Activated CD8-positive, alpha-beta T cell treated with anti-CD3 and anti-CD28 coated beads for 36 hours (primary cell): Measurements from ENCODE around the gene ZNF430. TPM values are rescaled to one million over a fixed set of nuclear protein-coding genes. Genes with fewer than 3 reads are reported as not detected.
A peak's percentile ranks its signal among the peaks of the same experiment; 100 is the strongest.

ENCODE experiments used
- ATAC-seq: fragments of 200-7000 bp; cut with Tn5 transposase; one replicate; pipeline ENCODE4 v1.10.0; 2021; ENCODE audit warnings: mild to moderate bottlenecking, moderate library complexity
- CTCF ChIA-PET: fragments of 350-600 bp; sonication (Branson Sonifier 250); formaldehyde crosslinking; loops from one replicate; lab custom pipeline; 2021; ENCODE audit warnings: antibody characterized with exemption; lab: Charles Lee
- POLR2A ChIA-PET: fragments of 350-600 bp; sonication (Branson Sonifier 250); formaldehyde crosslinking; loops from one replicate; lab custom pipeline; 2021; ENCODE audit warnings: antibody characterized with exemption; lab: Charles Lee
- DNase-seq: peaks from one replicate; pipeline ENCODE4 v3.0.0-alpha.2; 2020
- H3K27ac Mint-ChIP-seq: one replicate; pipeline ENCODE4 v1.8.0; 2021; ENCODE audit warnings: mild to moderate bottlenecking, mixed read lengths
- H3K27me3 Mint-ChIP-seq: one replicate; pipeline ENCODE4 v1.8.0; 2021; ENCODE audit warnings: mixed read lengths
- H3K36me3 Mint-ChIP-seq: one replicate; pipeline ENCODE4 v1.8.0; 2021; ENCODE audit warnings: low read depth, mixed read lengths
- H3K4me1 Mint-ChIP-seq: one replicate; pipeline ENCODE4 v1.8.0; 2021; ENCODE audit warnings: low read depth, mixed read lengths
- H3K4me3 Mint-ChIP-seq: one replicate; pipeline ENCODE4 v1.8.0; 2021; ENCODE audit warnings: mild to moderate bottlenecking, moderate library complexity, mixed read lengths
- H3K9me3 Mint-ChIP-seq: one replicate; pipeline ENCODE4 v1.8.0; 2021; ENCODE audit warnings: mixed read lengths
- CTCF ChIP-seq: fragments of 200-600 bp; IDR thresholded peaks from one replicate; pipeline ENCODE4 v1.8.0; 2022; ENCODE audit warnings: antibody characterized with exemption, mild to moderate bottlenecking
- intact Hi-C: fragments of 100-400 bp; cut with micrococcal nuclease; formaldehyde crosslinking; loops from one replicate; pipeline ENCODE4 v1.10.0; 2022
- total RNA-seq, 2 experiments: library from RNA; stranded (reverse); gene quantifications; one replicate each; pipeline ENCODE4 v1.2.3, GENCODE V29; 2021

ZNF430 gene
- total RNA-seq, 2 experiments from 2014 or later, result 20.4 to 20.8 TPM

GRCh38 chr19:21023901-21024300 lies 3.4 kb downstream of the ZNF430 start:
- Mint-ChIP-seq H3K36me3 (peaks cover 70% of the 10 kb centered on the region), H3K27ac (peak overlapping the region; percentile 71), H3K27me3 (no peaks in the 10 kb centered on the region), H3K4me3 (peak overlapping the region; percentile 12), H3K4me1 (peaks cover 66% of the 10 kb centered on the region), H3K9me3 (peaks cover under 1% of the 10 kb centered on the region)
- ChIA-PET POLR2A (interaction anchor here (1.6 kb wide), 1 partner anchor 24 kb away, joined by 3 read pairs; no protein-coding TSS in a partner anchor), CTCF (interaction anchor here (1.8 kb wide), 1 partner anchor 24 kb away, joined by 5 read pairs; no protein-coding TSS in a partner anchor)
- no peak for TF ChIP-seq CTCF
- DNase-seq (no peak), ATAC-seq (no peak)
- intact Hi-C loops, result loop anchor here (10.0 kb wide), 2 partner anchors 99 to 121 kb away; partner anchors contain the start of genes ZNF431 and ZNF85

- peaks cover 75% of the 10 kb centered on the region for H3K36me3 Mint-ChIP-seq
- H3K4me1 Mint-ChIP-seq, result peaks cover 65% of the 10 kb centered on the region
- intact Hi-C loops, result loop anchor here (10.0 kb wide), 2 partner anchors 104 to 116 kb away; partner anchors contain the start of genes ZNF431 and ZNF85
- ATAC-seq (no peak), DNase-seq (no peak)
- POLR2A ChIA-PET, result interaction anchor here (1.7 to 3.5 kb wide), 2 partner anchors 8 to 29 kb away, joined by 4 to 13 read pairs; partner anchors contain the start of gene ZNF430
- H3K4me3 Mint-ChIP-seq, result no peak overlapping the region
- no peak for TF ChIP-seq CTCF
- H3K9me3 Mint-ChIP-seq, result peaks cover 2% of the 10 kb centered on the region
- H3K27me3 Mint-ChIP-seq, result no peaks in the 10 kb centered on the region
- H3K27ac Mint-ChIP-seq, result peak overlapping the region; percentile 85
- CTCF ChIA-PET, result interaction anchor here (1.1 kb wide), 1 partner anchor 29 kb away, joined by 3 read pairs; no protein-coding TSS in a partner anchor
Observed at GRCh38 chr19:21028969-21029268, 8.5 kb downstream of the ZNF430 start.

GRCh38 chr19:21045028-21045427 lies 24.6 kb downstream of the ZNF430 start:
- Mint-ChIP-seq H3K27me3 (no peaks in the 10 kb centered on the region), H3K36me3 (peaks cover 78% of the 10 kb centered on the region), H3K9me3 (peaks cover 46% of the 10 kb centered on the region), H3K4me3 (no peak overlapping the region), H3K4me1 (peaks cover 21% of the 10 kb centered on the region), H3K27ac (no peak overlapping the region)
- ChIA-PET POLR2A (interaction anchor here (0.9 kb wide), 1 partner anchor 45 kb away, joined by 5 read pairs; no protein-coding TSS in a partner anchor), CTCF (no interaction called here)
- ATAC-seq (no peak), DNase-seq (no peak)
- TF ChIP-seq CTCF, result no peak
- intact Hi-C loops, result no loop called here

GRCh38 chr19:21046489-21046888 lies 26.0 kb downstream of the ZNF430 start:
- no peaks in the 10 kb centered on the region for H3K27me3 Mint-ChIP-seq
- intact Hi-C loops, result no loop called here
- peaks cover 21% of the 10 kb centered on the region for H3K4me1 Mint-ChIP-seq
- H3K4me3 Mint-ChIP-seq, result no peak overlapping the region
- no peak overlapping the region for H3K27ac Mint-ChIP-seq
- DNase-seq, result no peak
- no peak for TF ChIP-seq CTCF
- ATAC-seq, result no peak
- ChIA-PET POLR2A (interaction anchor here (0.6 to 0.9 kb wide), 2 partner anchors 19 to 789 kb away, joined by 3 read pairs; no protein-coding TSS in a partner anchor), CTCF (no interaction called here)
- peaks cover 76% of the 10 kb centered on the region for H3K36me3 Mint-ChIP-seq
- H3K9me3 Mint-ChIP-seq, result peaks cover 46% of the 10 kb centered on the region

- ChIA-PET POLR2A (no interaction called here), CTCF (no interaction called here)
- TF ChIP-seq CTCF, result no peak
- no peak overlapping the region for H3K4me3 Mint-ChIP-seq
- ATAC-seq, result no peak
- no peak overlapping the region for H3K27ac Mint-ChIP-seq
- peaks cover 53% of the 10 kb centered on the region for H3K9me3 Mint-ChIP-seq
- no peak for DNase-seq
- intact Hi-C loops, result no loop called here
- H3K27me3 Mint-ChIP-seq, result no peaks in the 10 kb centered on the region
- peaks cover 20% of the 10 kb centered on the region for H3K4me1 Mint-ChIP-seq
- peaks cover 75% of the 10 kb centered on the region for H3K36me3 Mint-ChIP-seq
Observed at GRCh38 chr19:21047716-21048115, 27.3 kb downstream of the ZNF430 start.
